Liver (tissue), 3 donors: ENCODE data around the gene INO80C.

Source experiments
- CTCF ChIP-seq: fragments of 150-350 bp; IDR thresholded peaks from 2 replicates; pipeline ENCODE4 v1.5.1; 2017; ENCODE audit warnings: improper control_type of control experiment, low read depth, low read length; ENCODE audit not compliant: missing input control
- SP1 ChIP-seq: IDR thresholded peaks from 2 replicates; pipeline ENCODE4 v1.6.1; 2018; ENCODE audit warnings: antibody characterized with exemption, mild to moderate bottlenecking
- ZBTB33 ChIP-seq: IDR thresholded peaks from 2 replicates; pipeline ENCODE4 v1.6.1; 2016; ENCODE audit warnings: antibody characterized with exemption
- donor health status: healthy.
- donor health status: healthy.

GRCh38 chr18:35517715-35518114, 20.0 kb upstream of the INO80C start:
- TF ChIP-seq SP1: no peak
- no peak for TF ChIP-seq ZBTB33
- no peak for TF ChIP-seq CTCF
